DND-41 (cell line): ENCODE results near the gene INF2.

Experiments used
- EZH2 ChIP-seq: IDR thresholded peaks from 3 replicates; pipeline ENCODE4 v1.6.1; 2012; ENCODE audit warnings: borderline replicate concordance, low read depth, mild to moderate bottlenecking, moderate library complexity, low read length, inconsistent platforms; ENCODE audit not compliant: severe bottlenecking
- TF ChIP-seq, protein P1 (sequence below): IDR thresholded peaks from 2 replicates; pipeline ENCODE4 v1.5.1; 2012; ENCODE audit warnings: borderline replicate concordance, low read length, moderate library complexity, mild to moderate bottlenecking; ENCODE audit not compliant: poor library complexity, severe bottlenecking; ENCODE audit errors: extremely low read depth

DNA sequence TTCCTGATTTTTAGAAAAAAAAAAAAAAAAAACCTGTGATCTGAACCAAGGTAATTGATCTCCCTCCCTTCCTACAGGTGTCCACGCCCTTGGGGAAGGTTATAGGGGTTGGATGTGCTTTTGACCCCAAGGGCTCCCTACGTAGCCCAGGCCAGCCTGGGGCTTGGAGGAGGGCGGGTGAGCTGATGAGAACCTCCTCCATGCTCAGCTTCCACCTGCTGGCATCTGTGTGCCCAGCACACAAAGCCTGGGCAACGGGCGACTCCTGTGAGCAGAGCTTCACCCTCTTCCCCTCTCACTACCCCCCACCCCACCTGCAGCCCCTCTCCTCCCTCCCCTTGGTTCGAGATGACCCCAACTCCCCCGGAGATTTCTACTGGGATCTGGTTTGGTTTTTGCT is 25.3 kb upstream of the INF2 start:
- TF ChIP-seq, protein P1, sequence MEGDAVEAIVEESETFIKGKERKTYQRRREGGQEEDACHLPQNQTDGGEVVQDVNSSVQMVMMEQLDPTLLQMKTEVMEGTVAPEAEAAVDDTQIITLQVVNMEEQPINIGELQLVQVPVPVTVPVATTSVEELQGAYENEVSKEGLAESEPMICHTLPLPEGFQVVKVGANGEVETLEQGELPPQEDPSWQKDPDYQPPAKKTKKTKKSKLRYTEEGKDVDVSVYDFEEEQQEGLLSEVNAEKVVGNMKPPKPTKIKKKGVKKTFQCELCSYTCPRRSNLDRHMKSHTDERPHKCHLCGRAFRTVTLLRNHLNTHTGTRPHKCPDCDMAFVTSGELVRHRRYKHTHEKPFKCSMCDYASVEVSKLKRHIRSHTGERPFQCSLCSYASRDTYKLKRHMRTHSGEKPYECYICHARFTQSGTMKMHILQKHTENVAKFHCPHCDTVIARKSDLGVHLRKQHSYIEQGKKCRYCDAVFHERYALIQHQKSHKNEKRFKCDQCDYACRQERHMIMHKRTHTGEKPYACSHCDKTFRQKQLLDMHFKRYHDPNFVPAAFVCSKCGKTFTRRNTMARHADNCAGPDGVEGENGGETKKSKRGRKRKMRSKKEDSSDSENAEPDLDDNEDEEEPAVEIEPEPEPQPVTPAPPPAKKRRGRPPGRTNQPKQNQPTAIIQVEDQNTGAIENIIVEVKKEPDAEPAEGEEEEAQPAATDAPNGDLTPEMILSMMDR, result no peak
- TF ChIP-seq EZH2, result no peak
